HG02571 (cell line): Measurements from ENCODE around the gene CBX6.

Experiments
- ATAC-seq: cut with Tn5 transposase; IDR thresholded peaks from one replicate; pipeline ENCODE4 v1.9.1; 2021; ENCODE audit warnings: mild to moderate bottlenecking, moderate library complexity; ENCODE audit not compliant: unreplicated experiment

Gene CBX6

GRCh38 chr22:38823076-38823475 lies 48.9 kb downstream of the CBX6 start:
- ATAC-seq, result no peak

GRCh38 chr22:38820020-38820419 lies 52.0 kb downstream of the CBX6 start:
- ATAC-seq, result no peak

GRCh38 chr22:38819387-38819940 lies 52.6 kb downstream of the CBX6 start:
- no peak for ATAC-seq

GRCh38 chr22:38817196-38817595 lies 54.8 kb downstream of the CBX6 start:
- ATAC-seq, result no peak

- ATAC-seq, result no peak
These were observed 56.2 kb downstream of the CBX6 start for GRCh38 chr22:38815842-38816241.
